GM18505 (cell line): Measurements from ENCODE around the gene MED8.
"Not testable (repeated sequence)": the region's sequence is repeated elsewhere in the genome, so short reads cannot be mapped to it uniquely, and the experiment has no call there.

Experiments used
- ATAC-seq: cut with Tn5 transposase; IDR thresholded peaks from one replicate; pipeline ENCODE4 v1.9.1; 2021; ENCODE audit not compliant: unreplicated experiment
- POLR2A ChIP-seq: IDR thresholded peaks from 4 replicates; pipeline ENCODE4 v1.6.1; 2011; ENCODE audit warnings: borderline replicate concordance; ENCODE audit not compliant: insufficient read depth, insufficient read length; ENCODE audit errors: extremely low read depth

MED8 gene

GRCh38 chr1:43405876-43406234, 16.3 kb upstream of the MED8 start:
- TF ChIP-seq POLR2A: no peak
- ATAC-seq: no peak

- no peak for TF ChIP-seq POLR2A
- ATAC-seq: no peak
Observed at GRCh38 chr1:43405219-43405875, 15.7 kb upstream of the MED8 start.

GRCh38 chr1:43404353-43404752, 14.8 kb upstream of the MED8 start:
- no peak for TF ChIP-seq POLR2A
- no peak for ATAC-seq

- no peak for TF ChIP-seq POLR2A
- no peak for ATAC-seq
Observed at GRCh38 chr1:43402089-43402865, 12.7 kb upstream of the MED8 start.

GRCh38 chr1:43400441-43400840, 10.8 kb upstream of the MED8 start:
- ATAC-seq: not testable (repeated sequence)

- no peak for ATAC-seq
- no peak for TF ChIP-seq POLR2A
Observed at GRCh38 chr1:43398227-43398626, 8.6 kb upstream of the MED8 start.

GRCh38 chr1:43396059-43396458, 6.5 kb upstream of the MED8 start:
- no peak for ATAC-seq
- no peak for TF ChIP-seq POLR2A

- TF ChIP-seq POLR2A: no peak
- no peak for ATAC-seq
Observed at GRCh38 chr1:43395523-43395922, 5.9 kb upstream of the MED8 start.

GRCh38 chr1:43392702-43393101, 3.1 kb upstream of the MED8 start:
- no peak for ATAC-seq
- no peak for TF ChIP-seq POLR2A

- ATAC-seq: no peak
- no peak for TF ChIP-seq POLR2A
Observed at GRCh38 chr1:43388613-43389012, 987 bp downstream of the MED8 start.

GRCh38 chr1:43387976-43388599, 1.5 kb downstream of the MED8 start:
- TF ChIP-seq POLR2A: no peak

GRCh38 chr1:43386676-43387075, 2.9 kb downstream of the MED8 start:
- ATAC-seq: no peak

More at GRCh38 chr1:43387976-43388599, 1.5 kb downstream of the MED8 start:
- ATAC-seq: no peak

GRCh38 chr1:43383449-43383848, 6.2 kb downstream of the MED8 start:
- no peak for ATAC-seq
- no peak for TF ChIP-seq POLR2A

More at GRCh38 chr1:43386676-43387075, 2.9 kb downstream of the MED8 start:
- TF ChIP-seq POLR2A: no peak
